IPS-20b (cell line): ENCODE data around the gene TCERG1L.

Experiments used
- H3K27ac ChIP-seq: one replicate; pipeline ENCODE4 v1.5.1; 2013; ENCODE audit warnings: low read length
- H3K27me3 ChIP-seq: 2 replicates; pipeline ENCODE4 v1.6.1; 2013; ENCODE audit warnings: mild to moderate bottlenecking, low read length, inconsistent platforms; ENCODE audit not compliant: insufficient read depth
- H3K36me3 ChIP-seq: 2 replicates; pipeline ENCODE4 v1.6.1; 2013; ENCODE audit warnings: low read depth, mild to moderate bottlenecking, inconsistent platforms, low read length, moderate library complexity; ENCODE audit not compliant: insufficient read depth
- H3K4me1 ChIP-seq: 2 replicates; pipeline ENCODE4 v1.6.1; 2013; ENCODE audit warnings: mild to moderate bottlenecking, control low read depth, inconsistent platforms, low read length, moderate library complexity; ENCODE audit not compliant: insufficient read depth
- H3K4me3 ChIP-seq: 2 replicates; pipeline ENCODE4 v1.5.1; 2013; ENCODE audit warnings: mild to moderate bottlenecking, low read length, inconsistent platforms
- H3K9ac ChIP-seq: 2 replicates; pipeline ENCODE4 v1.6.1; 2013; ENCODE audit warnings: low read depth, mild to moderate bottlenecking, inconsistent platforms, low read length, moderate library complexity
- H3K9me3 ChIP-seq: 2 replicates; pipeline ENCODE4 v1.6.1; 2013; ENCODE audit warnings: mild to moderate bottlenecking, low read depth, low read length, inconsistent platforms; ENCODE audit not compliant: insufficient read depth

The TCERG1L gene

GRCh38 chr10:131198843-131199242, 112.7 kb downstream of the TCERG1L start:
- Histone ChIP-seq H3K27ac (no peak overlapping the region), H3K36me3 (no peaks in the 10 kb centered on the region), H3K4me3 (no peak overlapping the region), H3K4me1 (peaks cover 4% of the 10 kb centered on the region; the same call in 1 of the 2 replicates), H3K9me3 (no peaks in the 10 kb centered on the region), H3K27me3 (no peaks in the 10 kb centered on the region), H3K9ac (no peak overlapping the region)

- Histone ChIP-seq H3K9ac (no peak overlapping the region), H3K36me3 (no peaks in the 10 kb centered on the region), H3K9me3 (no peaks in the 10 kb centered on the region), H3K27me3 (no peaks in the 10 kb centered on the region), H3K4me3 (no peak overlapping the region), H3K4me1 (peaks cover 4% of the 10 kb centered on the region; the same call in 1 of the 2 replicates), H3K27ac (no peak overlapping the region)
Observed at GRCh38 chr10:131198401-131198800, 113.1 kb downstream of the TCERG1L start.

GRCh38 chr10:131196176-131196885, 115.2 kb downstream of the TCERG1L start:
- Histone ChIP-seq H3K36me3 (no peaks in the 10 kb centered on the region), H3K4me1 (peaks cover 4% of the 10 kb centered on the region; the same call in 1 of the 2 replicates), H3K9ac (no peak overlapping the region), H3K4me3 (no peak overlapping the region), H3K27ac (no peak overlapping the region), H3K27me3 (no peaks in the 10 kb centered on the region), H3K9me3 (peaks cover 7% of the 10 kb centered on the region; the same call in 1 of the 2 replicates)

GRCh38 chr10:131195558-131196159, 115.9 kb downstream of the TCERG1L start:
- Histone ChIP-seq H3K9ac (no peak overlapping the region), H3K4me1 (peaks cover 4% of the 10 kb centered on the region; the same call in 1 of the 2 replicates)

GRCh38 chr10:131195116-131195515, 116.4 kb downstream of the TCERG1L start:
- no peaks in the 10 kb centered on the region for H3K27me3 ChIP-seq
- H3K9ac ChIP-seq, result no peak overlapping the region
- peaks cover 7% of the 10 kb centered on the region; the same call in 1 of the 2 replicates for H3K9me3 ChIP-seq
- H3K36me3 ChIP-seq, result no peaks in the 10 kb centered on the region
- no peak overlapping the region for H3K27ac ChIP-seq
- H3K4me1 ChIP-seq, result peaks cover 4% of the 10 kb centered on the region; the same call in 1 of the 2 replicates
- no peak overlapping the region for H3K4me3 ChIP-seq

More at GRCh38 chr10:131195558-131196159, 115.9 kb downstream of the TCERG1L start:
- no peaks in the 10 kb centered on the region for H3K27me3 ChIP-seq
- H3K36me3 ChIP-seq, result no peaks in the 10 kb centered on the region
- peaks cover 7% of the 10 kb centered on the region; the same call in 1 of the 2 replicates for H3K9me3 ChIP-seq
- no peak overlapping the region for H3K4me3 ChIP-seq
- no peak overlapping the region for H3K27ac ChIP-seq

GRCh38 chr10:131193923-131194322, 117.6 kb downstream of the TCERG1L start:
- Histone ChIP-seq H3K27ac (no peak overlapping the region), H3K27me3 (no peaks in the 10 kb centered on the region), H3K4me1 (no peaks in the 10 kb centered on the region), H3K9me3 (peaks cover 7% of the 10 kb centered on the region; the same call in 1 of the 2 replicates), H3K36me3 (no peaks in the 10 kb centered on the region), H3K9ac (no peak overlapping the region), H3K4me3 (no peak overlapping the region)

GRCh38 chr10:131188494-131188893, 123.0 kb downstream of the TCERG1L start:
- Histone ChIP-seq H3K9me3 (peaks cover 7% of the 10 kb centered on the region; the same call in 1 of the 2 replicates), H3K9ac (no peak overlapping the region), H3K4me1 (no peaks in the 10 kb centered on the region), H3K27me3 (no peaks in the 10 kb centered on the region), H3K36me3 (no peaks in the 10 kb centered on the region), H3K27ac (no peak overlapping the region), H3K4me3 (no peak overlapping the region)

- Histone ChIP-seq H3K9me3 (peaks cover 7% of the 10 kb centered on the region; the same call in 1 of the 2 replicates), H3K36me3 (no peaks in the 10 kb centered on the region), H3K4me1 (no peaks in the 10 kb centered on the region), H3K27me3 (no peaks in the 10 kb centered on the region), H3K4me3 (no peak overlapping the region), H3K9ac (no peak overlapping the region), H3K27ac (no peak overlapping the region)
Observed at GRCh38 chr10:131187926-131188325, 123.6 kb downstream of the TCERG1L start.

- Histone ChIP-seq H3K9ac (no peak overlapping the region), H3K27ac (no peak overlapping the region), H3K4me1 (no peaks in the 10 kb centered on the region), H3K27me3 (no peaks in the 10 kb centered on the region), H3K9me3 (peaks cover 2% of the 10 kb centered on the region; the same call in 1 of the 2 replicates), H3K4me3 (no peak overlapping the region), H3K36me3 (no peaks in the 10 kb centered on the region)
Observed at GRCh38 chr10:131187274-131187673, 124.2 kb downstream of the TCERG1L start.

- Histone ChIP-seq H3K36me3 (no peaks in the 10 kb centered on the region), H3K27me3 (no peaks in the 10 kb centered on the region), H3K9ac (no peak overlapping the region), H3K4me1 (no peaks in the 10 kb centered on the region), H3K27ac (no peak overlapping the region), H3K4me3 (no peak overlapping the region), H3K9me3 (no peaks in the 10 kb centered on the region)
Observed at GRCh38 chr10:131186547-131187253, 124.8 kb downstream of the TCERG1L start.

- H3K36me3 ChIP-seq, result no peaks in the 10 kb centered on the region
- H3K4me3 ChIP-seq, result no peak overlapping the region
- H3K9me3 ChIP-seq, result no peaks in the 10 kb centered on the region
- H3K4me1 ChIP-seq, result no peaks in the 10 kb centered on the region
- no peaks in the 10 kb centered on the region for H3K27me3 ChIP-seq
- no peak overlapping the region for H3K9ac ChIP-seq
- no peak overlapping the region for H3K27ac ChIP-seq
Observed at GRCh38 chr10:131184503-131184902, 127.0 kb downstream of the TCERG1L start.
